Measurements from ENCODE around the gene GMNN. TPM values are rescaled to one million over a fixed set of nuclear protein-coding genes. Genes with fewer than 3 reads are reported as not detected.
"Not testable (repeated sequence)": the region's sequence is repeated elsewhere in the genome, so short reads cannot be mapped to it uniquely, and the experiment has no call there.

The GMNN gene
- total and polyA plus RNA-seq, 7 experiments from 2014 or later, result 4.2 to 54.6 (median 5.8) TPM

GRCh38 chr6:24759718-24760117 lies 15.0 kb upstream of the GMNN start:
- Mint-ChIP-seq H3K4me3 (no peak overlapping the region), H3K4me1 (peaks cover 0 to 5% (median 0%) of the 10 kb centered on the region in 7 donors), H3K36me3 (peaks cover 0 to 2% (median 0%) of the 10 kb centered on the region in 5 donors), H3K27me3 (no peaks in the 10 kb centered on the region), H3K27ac (no peak overlapping the region), H3K9me3 (no peaks in the 10 kb centered on the region)
- POLR2A ChIA-PET, result interaction anchor here (0.6 kb wide), 2 partner anchors 15 to 360 kb away, joined by 3 to 6 read pairs; partner anchors contain the start of gene GMNN
- H3K27ac ChIP-seq (ENCODE audit: low read depth, low read length), result no peak overlapping the region
- DNase-seq, result no peak
- CTCF ChIA-PET, result interaction anchor here (0.7 kb wide), 1 partner anchor 139 kb away, joined by 7 read pairs; no protein-coding TSS in a partner anchor
- intact Hi-C loops (cut with micrococcal nuclease), result no loop called here
- no peaks in the 10 kb centered on the region for H3K9me3 ChIP-seq (ENCODE audit: control insufficient read depth in 2 of 3, low read length in 3 of 3)
- no peak overlapping the region for H3K4me3 ChIP-seq (ENCODE audit: low read length)
- no peaks in the 10 kb centered on the region for H3K27me3 ChIP-seq (ENCODE audit: control insufficient read depth in 2 of 2, insufficient read depth in 2 of 2, low read length in 2 of 2)
- no peaks in the 10 kb centered on the region for H3K36me3 ChIP-seq (ENCODE audit: control insufficient read depth in 2 of 3, insufficient read depth in 3 of 3, low read length in 3 of 3)
- ATAC-seq, result no peak
- no peaks in the 10 kb centered on the region for H3K4me1 ChIP-seq (ENCODE audit: control insufficient read depth in 2 of 2, insufficient read depth in 2 of 2, low read length in 2 of 2)

GRCh38 chr6:24760210-24760609 lies 14.5 kb upstream of the GMNN start:
- POLR2A ChIA-PET, result interaction anchor here (0.6 kb wide), 1 partner anchor 361 kb away, joined by 3 read pairs; no protein-coding TSS in a partner anchor
- intact Hi-C loops (cut with micrococcal nuclease), result no loop called here
- H3K27ac Mint-ChIP-seq, result no peak overlapping the region

GRCh38 chr6:24761193-24761835 lies 13.4 kb upstream of the GMNN start:
- H3K9me3 ChIP-seq (ENCODE audit: control insufficient read depth in 2 of 3, low read length in 3 of 3), result no peaks in the 10 kb centered on the region
- no peaks in the 10 kb centered on the region for H3K27me3 ChIP-seq (ENCODE audit: control insufficient read depth in 2 of 2, insufficient read depth in 2 of 2, low read length in 2 of 2)
- H3K4me1 Mint-ChIP-seq, result peaks cover 0 to 11% (median 0%) of the 10 kb centered on the region in 7 donors
- intact Hi-C loops (cut with micrococcal nuclease), result no loop called here
- H3K27ac ChIP-seq (ENCODE audit: low read depth, low read length), result no peak overlapping the region
- ChIA-PET POLR2A (interaction anchor here (0.6 kb wide), 1 partner anchor 38 kb away, joined by 3 read pairs; no protein-coding TSS in a partner anchor), CTCF (no interaction called here)
- H3K9me3 Mint-ChIP-seq, result no peaks in the 10 kb centered on the region
- no peak overlapping the region for H3K4me3 Mint-ChIP-seq
- peaks cover 0 to 2% (median 0%) of the 10 kb centered on the region in 5 donors for H3K36me3 Mint-ChIP-seq
- H3K4me1 ChIP-seq (ENCODE audit: control insufficient read depth in 2 of 2, insufficient read depth in 2 of 2, low read length in 2 of 2), result no peaks in the 10 kb centered on the region
- DNase-seq, result no peak
- no peak overlapping the region for H3K4me3 ChIP-seq (ENCODE audit: low read length)
- H3K27me3 Mint-ChIP-seq, result no peaks in the 10 kb centered on the region
- H3K36me3 ChIP-seq (ENCODE audit: control insufficient read depth in 2 of 3, insufficient read depth in 3 of 3, low read length in 3 of 3), result no peaks in the 10 kb centered on the region
- H3K27ac Mint-ChIP-seq, result peak overlapping the region in 1 of 9 donors; percentile 51
- no peak for ATAC-seq

More at GRCh38 chr6:24760210-24760609, 14.5 kb upstream of the GMNN start:
- H3K4me3 Mint-ChIP-seq, result no peak overlapping the region
- DNase-seq (no peak), ATAC-seq (no peak)
- H3K9me3 Mint-ChIP-seq, result no peaks in the 10 kb centered on the region
- H3K27ac ChIP-seq (ENCODE audit: low read depth, low read length), result no peak overlapping the region
- H3K4me1 ChIP-seq (ENCODE audit: control insufficient read depth in 2 of 2, insufficient read depth in 2 of 2, low read length in 2 of 2), result no peaks in the 10 kb centered on the region
- H3K4me3 ChIP-seq (ENCODE audit: low read length), result no peak overlapping the region
- CTCF ChIA-PET, result no interaction called here
- no peaks in the 10 kb centered on the region for H3K27me3 Mint-ChIP-seq
- H3K9me3 ChIP-seq (ENCODE audit: control insufficient read depth in 2 of 3, low read length in 3 of 3), result no peaks in the 10 kb centered on the region
- H3K36me3 Mint-ChIP-seq, result peaks cover 0 to 2% (median 0%) of the 10 kb centered on the region in 5 donors
- peaks cover 0 to 7% (median 0%) of the 10 kb centered on the region in 7 donors for H3K4me1 Mint-ChIP-seq
- no peaks in the 10 kb centered on the region for H3K27me3 ChIP-seq (ENCODE audit: control insufficient read depth in 2 of 2, insufficient read depth in 2 of 2, low read length in 2 of 2)
- no peaks in the 10 kb centered on the region for H3K36me3 ChIP-seq (ENCODE audit: control insufficient read depth in 2 of 3, insufficient read depth in 3 of 3, low read length in 3 of 3)

- no peak overlapping the region for H3K4me3 Mint-ChIP-seq
- no peaks in the 10 kb centered on the region for H3K4me1 ChIP-seq (ENCODE audit: control insufficient read depth in 2 of 2, insufficient read depth in 2 of 2, low read length in 2 of 2)
- ATAC-seq (no peak), DNase-seq (no peak)
- no peaks in the 10 kb centered on the region for H3K9me3 Mint-ChIP-seq
- H3K36me3 Mint-ChIP-seq, result peaks cover 0 to 2% (median 0%) of the 10 kb centered on the region in 5 donors
- no peak overlapping the region for H3K4me3 ChIP-seq (ENCODE audit: low read length)
- intact Hi-C loops (cut with micrococcal nuclease), result no loop called here
- no peaks in the 10 kb centered on the region for H3K36me3 ChIP-seq (ENCODE audit: control insufficient read depth in 2 of 3, insufficient read depth in 3 of 3, low read length in 3 of 3)
- no peaks in the 10 kb centered on the region for H3K9me3 ChIP-seq (ENCODE audit: control insufficient read depth in 2 of 3, low read length in 3 of 3)
- no peaks in the 10 kb centered on the region for H3K27me3 ChIP-seq (ENCODE audit: control insufficient read depth in 2 of 2, insufficient read depth in 2 of 2, low read length in 2 of 2)
- POLR2A ChIA-PET, result interaction anchor here (0.6 kb wide), 1 partner anchor 38 kb away, joined by 3 read pairs; no protein-coding TSS in a partner anchor
- peak overlapping the region in 1 of 9 donors; percentile 51 for H3K27ac Mint-ChIP-seq
- H3K27ac ChIP-seq (ENCODE audit: low read depth, low read length), result no peak overlapping the region
- CTCF ChIA-PET, result no interaction called here
- peaks cover 0 to 11% (median 3%) of the 10 kb centered on the region in 7 donors for H3K4me1 Mint-ChIP-seq
- no peaks in the 10 kb centered on the region for H3K27me3 Mint-ChIP-seq
Measured at GRCh38 chr6:24761851-24762250, 12.9 kb upstream of the GMNN start.

- Histone ChIP-seq H3K27me3 (ENCODE audit: control insufficient read depth in 2 of 2, insufficient read depth in 2 of 2, low read length in 2 of 2) (no peaks in the 10 kb centered on the region), H3K27ac (ENCODE audit: low read depth, low read length) (no peak overlapping the region), H3K4me1 (ENCODE audit: control insufficient read depth in 2 of 2, insufficient read depth in 2 of 2, low read length in 2 of 2) (no peaks in the 10 kb centered on the region), H3K36me3 (ENCODE audit: control insufficient read depth in 2 of 3, insufficient read depth in 3 of 3, low read length in 3 of 3) (no peaks in the 10 kb centered on the region), H3K4me3 (ENCODE audit: low read length) (no peak overlapping the region), H3K9me3 (ENCODE audit: control insufficient read depth in 2 of 3, low read length in 3 of 3) (no peaks in the 10 kb centered on the region)
- H3K9me3 Mint-ChIP-seq, result no peaks in the 10 kb centered on the region
- DNase-seq (no peak), ATAC-seq (no peak)
- H3K27ac Mint-ChIP-seq, result peak overlapping the region in 1 of 9 donors; percentile 21
- CTCF ChIA-PET, result no interaction called here
- H3K4me3 Mint-ChIP-seq, result no peak overlapping the region
- intact Hi-C loops (cut with micrococcal nuclease), result no loop called here
- POLR2A ChIA-PET, result interaction anchor here (1.5 kb wide), 1 partner anchor 14 kb away, joined by 3 read pairs; no protein-coding TSS in a partner anchor
- no peaks in the 10 kb centered on the region for H3K27me3 Mint-ChIP-seq
- H3K36me3 Mint-ChIP-seq, result peaks cover 0 to 2% (median 0%) of the 10 kb centered on the region in 5 donors
- H3K4me1 Mint-ChIP-seq, result peaks cover 0 to 11% (median 4%) of the 10 kb centered on the region in 7 donors
Measured at GRCh38 chr6:24763578-24763977, 11.2 kb upstream of the GMNN start.

- H3K27ac ChIP-seq (ENCODE audit: low read depth, low read length); H3K4me1 ChIP-seq (ENCODE audit: control insufficient read depth in 2 of 2, insufficient read depth in 2 of 2, low read length in 2 of 2); ATAC-seq; H3K27me3 ChIP-seq (ENCODE audit: control insufficient read depth in 2 of 2, insufficient read depth in 2 of 2, low read length in 2 of 2); POLR2A ChIA-PET; DNase-seq; H3K36me3 ChIP-seq (ENCODE audit: control insufficient read depth in 2 of 3, insufficient read depth in 3 of 3, low read length in 3 of 3); H3K36me3 Mint-ChIP-seq; H3K27me3 Mint-ChIP-seq; H3K9me3 ChIP-seq (ENCODE audit: control insufficient read depth in 2 of 3, low read length in 3 of 3); H3K9me3 Mint-ChIP-seq; intact Hi-C loops (cut with micrococcal nuclease); H3K4me3 ChIP-seq (ENCODE audit: low read length); H3K4me3 Mint-ChIP-seq: not testable (repeated sequence)
- CTCF ChIA-PET, result interaction anchor here (0.6 to 4.3 kb wide), 2 partner anchors 10 to 183 kb away, joined by 4 to 32 read pairs; no protein-coding TSS in a partner anchor
- Mint-ChIP-seq H3K27ac (peak overlapping the region in 2 of 9 donors; percentile 41 to 52), H3K4me1 (peaks cover 0 to 11% (median 4%) of the 10 kb centered on the region in 7 donors)
Measured at GRCh38 chr6:24764833-24765828, 9.6 kb upstream of the GMNN start.

Measured in naive thymus-derived CD4-positive, alpha-beta T cell (primary cell).